HG02885 (cell line): ENCODE measurements around the gene DCAF7.
A peak's percentile ranks its signal among the peaks of the same experiment; 100 is the strongest.

Experiments
- ATAC-seq: cut with Tn5 transposase; IDR thresholded peaks from one replicate; pipeline ENCODE4 v1.9.1; 2021; ENCODE audit warnings: mild to moderate bottlenecking; ENCODE audit not compliant: unreplicated experiment, poor library complexity

DCAF7 gene

DNA sequence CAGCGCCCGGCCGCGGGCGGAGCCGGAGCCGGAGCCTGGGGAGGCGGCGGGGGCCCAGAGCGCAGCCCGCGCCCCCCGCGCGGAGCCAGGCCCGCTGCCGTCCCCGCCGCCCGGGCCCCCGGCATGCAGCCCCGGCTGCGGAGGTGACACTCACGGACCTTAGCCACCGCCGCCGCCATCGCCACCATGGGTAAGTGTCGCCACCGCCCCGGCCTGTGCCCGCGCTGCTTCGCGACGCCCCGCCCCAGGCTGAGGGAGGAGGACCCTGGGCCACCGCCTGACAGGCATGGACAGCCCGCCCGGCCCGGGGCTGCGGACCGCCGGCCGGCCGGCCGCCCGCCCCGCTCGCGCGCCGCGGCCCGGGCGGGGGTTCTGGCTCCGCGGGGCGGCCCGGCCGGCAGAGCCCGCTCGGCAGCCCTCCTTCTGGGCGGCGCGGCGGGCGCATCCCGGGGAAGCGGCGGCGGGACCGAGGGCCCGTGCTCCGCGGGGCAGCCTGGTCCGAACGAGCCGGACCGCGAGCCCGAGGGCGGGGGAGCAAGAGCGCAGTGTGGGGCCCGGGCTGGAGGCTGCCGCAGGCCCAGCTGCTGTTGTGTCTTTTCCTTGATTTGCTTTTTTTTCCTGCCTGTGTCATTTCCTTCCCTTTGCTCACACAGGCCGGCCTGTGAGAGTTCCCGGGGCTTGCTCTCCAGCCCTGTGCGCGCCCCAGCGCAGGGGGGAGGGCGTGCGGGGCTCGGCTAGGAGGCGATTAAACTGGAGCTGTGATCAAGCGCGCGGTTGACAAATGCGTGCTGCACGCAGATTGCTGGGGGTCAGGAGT, 72.5 kb downstream of the DCAF7 start:
- peak; percentile 35 for ATAC-seq

DNA sequence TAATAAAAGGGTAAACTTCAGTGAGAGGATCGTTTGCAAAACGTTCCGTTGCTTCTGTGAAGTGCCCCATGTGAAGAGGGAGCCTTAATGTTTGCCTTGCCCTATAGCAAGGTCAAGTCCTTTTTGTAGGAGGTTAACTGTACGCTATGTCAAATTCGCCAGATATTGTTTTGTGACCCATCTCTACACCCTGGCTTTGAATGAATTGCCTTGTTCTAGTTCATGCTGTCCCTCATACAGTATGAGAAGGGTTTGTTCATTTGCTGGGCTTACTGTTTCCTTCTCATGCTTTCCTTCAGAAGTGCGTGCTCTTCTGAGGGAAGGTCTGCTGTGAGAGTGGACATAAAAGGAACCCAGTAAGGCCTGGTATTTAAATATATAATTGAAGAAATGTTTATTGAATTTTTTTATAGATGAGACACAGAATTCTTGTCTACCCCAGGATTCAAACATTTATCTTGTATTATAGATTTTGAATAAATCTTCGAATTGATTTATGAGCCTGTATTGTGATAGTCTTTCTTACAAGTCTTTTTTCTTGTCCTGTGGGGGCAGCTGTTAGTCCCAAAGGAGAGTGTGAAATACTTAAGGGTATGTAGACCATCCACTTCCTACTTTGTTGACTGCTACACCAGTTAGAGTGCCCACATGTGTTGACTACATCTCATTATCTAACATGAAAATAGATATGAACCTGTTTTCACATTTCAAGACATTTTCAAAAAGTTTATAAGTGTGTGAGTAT, 73.7 kb downstream of the DCAF7 start:
- ATAC-seq, result no peak

DNA sequence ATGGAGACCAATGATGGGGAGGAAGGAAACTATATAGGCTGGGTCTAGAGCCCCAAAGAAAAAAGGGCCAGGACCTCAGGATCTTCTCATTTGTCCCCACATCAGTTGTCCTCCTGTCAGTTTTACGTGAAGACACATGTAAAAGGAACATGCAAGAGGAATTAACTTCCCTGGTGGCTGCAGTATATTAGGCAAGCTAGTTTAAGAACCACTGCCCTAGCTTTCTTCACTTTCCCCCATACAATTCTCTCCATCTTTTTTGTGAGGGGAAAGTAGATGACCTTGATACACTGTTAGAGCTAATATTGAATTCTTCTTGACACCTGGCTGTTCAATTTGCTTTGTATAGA, 74.2 kb downstream of the DCAF7 start:
- ATAC-seq, result no peak

DNA sequence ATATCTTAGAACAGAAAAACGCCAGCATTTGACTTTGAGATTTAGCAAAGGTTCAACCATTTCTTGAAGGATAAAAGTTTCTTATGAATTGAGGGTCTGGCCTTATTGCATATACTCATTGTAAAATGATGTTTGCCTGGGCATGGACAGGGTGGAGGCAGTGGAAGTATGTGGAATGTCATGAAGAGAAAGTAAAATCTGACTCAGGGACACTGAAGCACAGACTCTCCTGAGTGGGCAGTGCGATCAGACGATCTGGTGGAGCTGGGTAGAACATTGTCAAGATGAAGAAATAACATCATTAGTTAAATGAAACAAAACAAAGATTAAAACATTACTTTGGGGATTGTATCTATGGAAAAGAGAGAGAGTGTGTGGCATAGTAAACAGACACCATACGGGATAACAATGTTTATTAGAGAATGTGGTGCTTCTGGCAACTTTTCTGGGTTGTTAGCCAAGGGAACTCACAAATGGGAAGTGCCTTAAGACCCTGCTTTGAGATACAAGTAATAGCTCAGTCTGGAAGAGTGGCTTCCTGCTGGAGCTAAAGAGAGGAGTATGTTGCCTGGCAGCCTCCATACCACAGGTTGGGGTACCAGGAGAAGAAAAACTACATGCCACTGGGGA, 76.4 kb downstream of the DCAF7 start:
- no peak for ATAC-seq

DNA sequence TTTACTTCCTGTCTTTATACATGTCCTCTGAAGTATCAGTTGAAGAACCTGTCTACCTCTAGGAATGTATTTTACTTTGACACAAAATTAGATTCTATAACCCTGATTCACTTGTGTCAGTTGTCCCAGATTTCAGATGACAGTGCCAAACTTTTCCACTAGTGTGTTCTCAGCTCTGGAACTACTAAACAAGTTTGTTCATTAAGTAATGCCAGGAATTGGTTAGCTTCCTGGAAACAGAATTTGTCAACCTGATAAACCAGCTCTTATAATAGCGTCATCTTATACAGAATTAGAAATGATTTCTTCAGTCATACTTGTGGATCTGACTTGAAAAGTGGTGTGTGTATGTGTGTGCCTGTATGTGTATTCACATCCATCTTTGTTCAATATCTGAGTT, 79.3 kb downstream of the DCAF7 start:
- ATAC-seq, result no peak

DNA sequence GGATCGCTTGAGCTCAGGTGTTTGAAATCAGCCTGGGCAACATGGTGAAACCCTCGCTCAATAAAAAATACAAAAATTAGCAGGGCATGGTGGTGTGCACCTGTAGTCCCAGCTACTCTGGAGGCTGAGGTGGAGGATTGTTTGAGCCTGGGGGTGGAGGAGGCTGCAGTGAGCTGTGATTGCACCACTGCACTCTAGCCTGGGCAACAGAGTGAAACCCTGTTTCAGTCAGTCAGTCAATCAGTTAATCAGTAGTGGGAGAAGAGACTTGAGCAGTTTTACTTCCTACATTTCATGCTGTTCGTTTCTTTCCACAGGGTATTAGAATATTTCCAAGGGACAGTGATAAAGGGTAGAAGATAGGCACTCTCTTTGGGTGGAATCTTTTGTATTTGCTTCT, 80.8 kb downstream of the DCAF7 start:
- ATAC-seq, result no peak

DNA sequence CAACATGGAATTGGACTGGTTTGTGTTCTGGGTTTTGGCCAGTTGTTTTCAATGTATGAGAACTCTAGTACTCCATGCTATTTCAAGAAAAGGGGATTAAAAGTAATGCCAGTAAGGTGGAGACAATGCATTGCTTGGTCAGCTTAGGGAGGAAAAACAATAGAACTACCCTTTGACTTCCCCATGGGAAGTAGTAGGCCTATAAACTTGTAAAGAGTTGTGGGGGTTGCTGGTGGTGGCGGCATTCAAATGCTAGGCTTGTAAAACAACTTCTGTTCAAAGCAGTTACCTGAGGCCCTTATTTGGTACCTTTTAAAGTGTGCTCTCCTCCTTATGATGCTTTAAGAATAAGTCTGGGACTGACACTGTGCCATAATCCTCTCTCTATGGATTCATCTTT, 81.3 kb downstream of the DCAF7 start:
- no peak for ATAC-seq

DNA sequence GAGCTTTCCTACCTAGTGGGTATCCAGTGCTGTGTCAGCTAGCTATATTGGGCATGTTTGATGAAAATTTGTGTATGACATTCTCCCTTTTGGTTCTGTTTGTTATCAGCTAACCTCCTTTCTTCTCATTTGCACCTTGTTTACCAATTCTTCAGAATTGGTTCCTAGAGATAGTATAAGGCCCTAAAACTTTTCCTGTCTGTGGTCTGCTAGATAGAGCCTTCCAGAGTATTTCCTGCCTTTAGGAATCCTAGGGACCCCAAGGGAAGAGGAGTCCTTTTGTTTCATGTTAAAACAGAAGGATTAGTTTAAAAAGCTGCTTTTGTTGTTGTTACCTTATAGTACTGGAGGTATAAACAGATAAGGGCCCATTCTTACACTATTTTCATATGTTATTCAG, 83.5 kb downstream of the DCAF7 start:
- ATAC-seq, result no peak

DNA sequence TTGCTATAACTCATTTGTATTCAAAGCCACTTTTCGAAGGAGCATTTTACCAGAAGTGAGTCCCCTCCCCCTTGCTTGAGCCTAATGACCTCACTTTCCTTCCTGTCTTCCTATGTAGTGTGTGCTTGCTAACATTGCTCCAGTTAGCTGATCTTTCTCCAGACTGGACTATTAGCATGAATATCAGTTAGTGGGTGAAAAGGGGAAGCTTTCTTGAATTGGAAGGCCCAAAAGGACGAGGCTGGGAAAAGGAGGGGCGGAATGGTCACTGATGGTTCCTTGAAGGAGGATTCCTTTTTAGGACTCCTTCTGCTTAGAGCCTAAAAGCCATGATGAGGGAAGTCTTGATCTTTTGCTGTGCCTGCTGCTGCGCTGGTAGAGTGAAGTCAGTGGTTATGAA, 83.9 kb downstream of the DCAF7 start:
- no peak for ATAC-seq

DNA sequence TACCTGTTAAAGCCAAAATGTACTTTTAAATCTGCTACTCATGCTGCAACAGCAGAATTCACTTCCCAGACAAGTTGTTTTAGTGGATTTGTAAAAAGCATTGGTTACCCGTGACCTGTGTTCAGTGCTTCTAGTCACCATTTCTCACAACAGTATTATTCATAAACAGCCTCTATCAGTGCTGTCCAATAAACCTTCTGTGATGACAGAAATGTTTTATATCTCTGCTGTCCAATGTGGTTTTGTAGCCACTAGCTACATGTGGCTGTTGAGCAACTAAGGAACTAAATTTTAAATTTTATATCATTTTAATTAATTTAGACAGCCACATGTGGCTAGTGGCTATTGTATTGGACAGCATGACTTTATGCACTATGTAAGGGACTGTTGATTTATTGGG, 84.5 kb downstream of the DCAF7 start:
- no peak for ATAC-seq

DNA sequence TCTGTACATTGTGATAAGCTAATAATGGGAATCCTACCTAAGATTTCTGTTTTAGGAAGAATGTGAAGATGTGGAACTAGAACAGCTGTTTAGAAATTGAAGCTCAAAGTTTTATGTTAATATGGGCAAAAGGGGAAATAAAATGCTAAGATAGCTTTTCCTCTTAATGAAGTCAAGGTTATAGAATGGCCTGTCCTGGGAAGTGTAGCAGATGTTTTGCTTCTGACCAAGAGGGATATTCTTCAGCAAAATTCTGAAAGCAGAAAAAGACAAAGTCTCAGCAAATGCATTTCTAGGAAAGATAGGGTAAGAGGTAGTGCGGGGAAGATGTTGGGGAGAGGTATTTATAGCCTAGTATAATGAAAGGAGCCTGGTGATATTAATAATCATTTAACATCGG, 85.0 kb downstream of the DCAF7 start:
- no peak for ATAC-seq

DNA sequence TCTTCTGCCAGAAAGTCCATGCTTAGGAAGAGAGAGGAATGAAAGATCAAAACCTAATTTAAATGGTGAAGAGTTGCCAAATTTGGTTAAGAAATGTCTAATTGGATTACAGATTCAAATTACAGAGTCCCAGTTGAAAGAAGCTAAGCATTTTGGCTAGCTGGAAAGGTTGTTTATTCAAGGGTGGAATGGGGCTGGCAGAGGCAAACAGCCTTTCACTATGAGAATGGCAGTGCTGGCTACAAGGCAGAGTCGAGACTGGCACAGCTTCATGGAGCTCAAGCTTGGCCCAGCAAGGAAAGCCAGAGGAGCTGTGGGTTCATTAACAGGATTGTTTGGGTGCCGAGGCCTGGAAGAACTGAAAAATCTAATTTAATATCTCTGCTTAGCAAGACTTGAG, 85.5 kb downstream of the DCAF7 start:
- no peak for ATAC-seq

DNA sequence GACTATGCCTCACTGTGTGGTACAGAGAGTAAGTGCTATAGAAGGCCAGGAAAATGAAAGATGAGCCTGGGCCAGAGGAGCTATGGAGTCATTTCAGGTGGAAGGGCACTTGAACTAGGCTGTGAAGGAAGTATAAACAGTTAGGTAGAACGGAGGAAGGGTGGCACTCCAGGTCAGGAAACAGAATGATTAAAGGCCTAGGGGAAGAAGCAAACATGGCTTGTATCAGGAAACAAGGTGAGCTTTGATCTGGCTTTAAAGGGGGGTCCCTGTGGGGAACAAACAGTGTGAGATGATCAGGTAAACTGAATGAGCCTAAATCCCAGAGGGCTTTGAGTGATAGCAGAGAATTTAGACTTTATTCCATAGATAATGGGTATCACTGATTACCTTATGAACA, 88.8 kb downstream of the DCAF7 start:
- no peak for ATAC-seq

DNA sequence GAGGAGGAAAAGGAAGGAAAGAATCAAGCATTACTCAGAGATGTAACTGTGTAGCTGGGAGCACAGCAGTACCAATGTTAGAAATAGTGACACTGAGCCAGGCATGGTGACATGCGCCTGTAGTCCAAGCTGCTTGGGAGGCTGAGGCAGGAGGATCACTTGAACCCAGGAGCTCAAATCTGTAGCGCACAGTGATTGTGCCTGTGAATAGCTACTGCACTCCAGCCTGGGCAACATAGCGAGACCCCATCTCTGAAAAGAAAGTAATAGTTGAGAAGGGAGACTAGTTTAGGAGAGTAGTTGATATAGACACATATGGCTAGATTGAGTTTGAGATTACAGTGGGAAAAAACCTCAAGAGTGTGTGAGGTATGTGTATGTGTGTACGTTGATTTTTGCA, 89.8 kb downstream of the DCAF7 start:
- ATAC-seq, result no peak

DNA sequence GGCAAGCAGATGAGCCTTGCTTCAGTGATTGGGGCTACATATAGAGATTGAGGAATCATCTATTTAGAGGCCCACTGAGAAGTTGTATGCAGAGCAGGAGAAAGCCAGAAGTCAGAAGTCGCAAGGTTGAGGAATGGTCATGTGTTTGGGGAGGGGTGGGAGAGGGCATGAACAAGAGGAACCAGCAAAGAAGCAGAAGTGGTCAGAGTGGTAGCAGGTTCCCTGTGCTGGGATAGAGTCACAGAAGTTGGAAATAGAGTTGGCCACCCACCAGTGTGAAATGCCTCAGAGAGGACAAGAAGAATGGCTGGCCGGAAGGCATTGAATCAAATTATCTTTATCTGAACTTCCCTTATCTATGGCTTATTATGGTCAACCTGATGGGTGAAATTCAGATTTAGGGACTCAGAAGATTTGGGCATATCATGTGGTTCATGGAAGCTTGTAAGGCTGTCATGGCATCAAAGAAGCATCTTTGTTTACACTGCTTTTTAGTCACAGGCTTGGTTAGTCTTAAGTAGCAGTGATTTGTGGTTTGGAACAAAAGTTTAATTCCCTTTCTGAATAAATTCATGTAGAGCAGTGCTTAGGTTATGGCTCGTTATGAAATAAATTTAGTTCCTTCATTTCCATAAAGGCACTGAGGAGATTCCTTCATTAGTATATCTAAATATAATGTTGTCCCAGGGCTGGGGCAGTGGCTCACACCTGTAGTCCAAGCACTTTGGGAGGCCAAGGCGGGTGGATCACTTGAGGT, 91.6 kb downstream of the DCAF7 start:
- ATAC-seq, result no peak
